H1 (cell line): ENCODE data around the gene CD47. TPM values are rescaled to one million over a fixed set of nuclear protein-coding genes. Genes with fewer than 3 reads are reported as not detected.

Source experiments
- CTCF ChIA-PET: fragments of 300-600 bp; sonication (Branson Sonifier 250); formaldehyde crosslinking; loops from one replicate; lab custom pipeline; 2021; ENCODE audit not compliant: partially characterized antibody; lab: Charles Lee
- POLR2A ChIA-PET: fragments of 300-600 bp; sonication (Branson Sonifier 250); formaldehyde crosslinking; loops from one replicate; lab custom pipeline; 2021; ENCODE audit warnings: inconsistent platforms; ENCODE audit not compliant: partially characterized antibody; lab: Charles Lee
- DNase-seq, 2 experiments: peaks; one replicate each; pipeline versions ENCODE4 v3.0.0 to v3.0.0-alpha.2; 2010 to 2022; ENCODE audit warnings: low spot score in 2 of 2, low read depth in 1 of 2, mixed read lengths in 1 of 2
- FAIRE-seq: peaks from 2 replicates; lab custom pipeline; 2011; peaks lifted over from hg19 to GRCh38; lab: Jason Lieb, UNC
- H2AFZ ChIP-seq: 2 replicates; pipeline ENCODE4 v1.8.1; 2012; ENCODE audit warnings: low read length, inconsistent platforms
- H2AK5ac ChIP-seq: 2 replicates; pipeline ENCODE4 v1.6.1; 2013; ENCODE audit warnings: low read depth, low read length
- H2BK120ac ChIP-seq: replicated peaks from 2 replicates; pipeline ENCODE3; 2013; ENCODE audit warnings: low read depth, low read length, inconsistent platforms
- H2BK12ac ChIP-seq: 2 replicates; pipeline ENCODE4 v1.6.1; 2013; ENCODE audit warnings: low read depth, low read length
- H2BK15ac ChIP-seq: 2 replicates; pipeline ENCODE4 v1.6.1; 2013; ENCODE audit warnings: low read length
- H2BK20ac ChIP-seq: 2 replicates; pipeline ENCODE4 v1.6.1; 2013; ENCODE audit warnings: low read length
- H2BK5ac ChIP-seq: 2 replicates; pipeline ENCODE4 v1.6.1; 2013; ENCODE audit warnings: low read depth, low read length
- H3K14ac ChIP-seq: 2 replicates; pipeline ENCODE4 v1.6.1; 2013; ENCODE audit warnings: inconsistent platforms; ENCODE audit not compliant: insufficient read length
- H3K18ac ChIP-seq: 2 replicates; pipeline ENCODE4 v1.6.1; 2013; ENCODE audit warnings: low read length; ENCODE audit errors: extremely low read depth
- H3K23ac ChIP-seq: 2 replicates; pipeline ENCODE4 v1.6.1; 2013; ENCODE audit warnings: inconsistent platforms; ENCODE audit not compliant: insufficient read length
- H3K23me2 ChIP-seq: 2 replicates; pipeline ENCODE4 v1.6.1; 2013; ENCODE audit warnings: low read depth, low read length
- H3K27ac ChIP-seq: 2 replicates; pipeline ENCODE4 v1.6.1; 2011; ENCODE audit warnings: low read depth, low read length, inconsistent platforms
- H3K27me3 ChIP-seq, 4 experiments: replicated peaks in 1 of 4; 1 replicate in 1 of 4; 2 replicates in 3 of 4; pipeline versions ENCODE4 v1.6.1 to v1.8.1; 2011 to 2013; ENCODE audit warnings: low read length in 3 of 4, mild to moderate bottlenecking in 3 of 4, inconsistent platforms in 2 of 4, mixed read lengths in 2 of 4, moderate library complexity in 1 of 4; ENCODE audit not compliant: control insufficient read depth in 3 of 4, insufficient read depth in 3 of 4; ENCODE audit errors: extremely low read depth in 1 of 4
- H3K36me3 ChIP-seq, 4 experiments: 2 replicates each; pipeline versions ENCODE4 v1.6.1 to v1.8.1; 2011 to 2013; ENCODE audit warnings: mild to moderate bottlenecking in 4 of 4, low read length in 3 of 4, moderate library complexity in 2 of 4, control low read depth in 1 of 4, inconsistent platforms in 1 of 4; ENCODE audit not compliant: insufficient read depth in 4 of 4, control insufficient read depth in 2 of 4
- H3K4ac ChIP-seq: replicated peaks from 2 replicates; pipeline ENCODE3; 2013; ENCODE audit warnings: low read length, low read depth, mixed read lengths, inconsistent platforms; ENCODE audit not compliant: insufficient read length
- H3K4me1 ChIP-seq, 4 experiments: replicated peaks in 1 of 4; 1 replicate in 1 of 4; 2 replicates in 3 of 4; pipeline versions ENCODE4 v1.6.1 to v1.8.1; 2011 to 2013; ENCODE audit warnings: low read length in 3 of 4, inconsistent platforms in 2 of 4, mixed read lengths in 1 of 4; ENCODE audit not compliant: insufficient read depth in 4 of 4, control insufficient read depth in 3 of 4
- H3K4me2 ChIP-seq, 2 experiments: 2 replicates each; pipeline versions ENCODE4 v1.6.1 to v1.8.1; 2011 to 2013; ENCODE audit warnings: low read depth in 2 of 2, low read length in 2 of 2, control low read depth in 1 of 2, inconsistent platforms in 1 of 2, mild to moderate bottlenecking in 1 of 2; ENCODE audit not compliant: insufficient read depth in 1 of 2
- H3K4me3 ChIP-seq, 4 experiments: fragments of 200-600, 300-600 bp in 1 of 4; sonication (generic), shearing (Covaris generic), sonication (Bioruptor Twin) in 1 of 4; 2 replicates each; pipeline versions ENCODE4 v1.5.1 to v1.8.1; 2011 to 2016; ENCODE audit warnings: low read length in 4 of 4, low read depth in 3 of 4, control low read depth in 2 of 4, inconsistent platforms in 2 of 4, mild to moderate bottlenecking in 2 of 4, mixed read lengths in 1 of 4, moderate library complexity in 1 of 4; ENCODE audit not compliant: insufficient read depth in 2 of 4; ENCODE audit errors: extremely low read depth in 1 of 4
- H3K56ac ChIP-seq: replicated peaks from 2 replicates; pipeline ENCODE3; 2013; ENCODE audit warnings: low read depth, mild to moderate bottlenecking, mixed read lengths, low read length, inconsistent platforms; ENCODE audit not compliant: insufficient read length
- H3K79me1 ChIP-seq: 2 replicates; pipeline ENCODE4 v1.6.1; 2013; ENCODE audit warnings: low read depth, low read length, control low read depth
- H3K79me2 ChIP-seq, 2 experiments: 2 replicates each; pipeline versions ENCODE4 v1.6.1 to v1.8.1; 2012 to 2013; ENCODE audit warnings: low read length in 2 of 2, mild to moderate bottlenecking in 2 of 2, inconsistent platforms in 1 of 2; ENCODE audit not compliant: insufficient read depth in 2 of 2, control insufficient read depth in 1 of 2
- H3K9ac ChIP-seq, 4 experiments: replicated peaks in 1 of 4; 1 replicate in 1 of 4; 2 replicates in 3 of 4; pipeline versions ENCODE4 v1.6.1 to v1.8.1; 2011 to 2013; ENCODE audit warnings: low read depth in 3 of 4, low read length in 3 of 4, control low read depth in 2 of 4, mild to moderate bottlenecking in 2 of 4, moderate library complexity in 2 of 4, inconsistent platforms in 1 of 4; ENCODE audit errors: extremely low read depth in 1 of 4
- H3K9me3 ChIP-seq, 2 experiments: 2 replicates each; pipeline versions ENCODE4 v1.6.1 to v1.8.1; 2012 to 2013; ENCODE audit warnings: mild to moderate bottlenecking in 2 of 2, moderate library complexity in 2 of 2, control low read depth in 1 of 2, inconsistent platforms in 1 of 2, low read depth in 1 of 2, low read length in 1 of 2, mixed read lengths in 1 of 2; ENCODE audit not compliant: insufficient read depth in 2 of 2
- H4K20me1 ChIP-seq, 2 experiments: replicated peaks in 1 of 2; 2 replicates each; pipeline versions ENCODE3 to v1.8.1; 2011 to 2013; ENCODE audit warnings: inconsistent platforms in 2 of 2, low read length in 2 of 2, mild to moderate bottlenecking in 1 of 2; ENCODE audit not compliant: insufficient read depth in 2 of 2, control insufficient read depth in 1 of 2
- H4K5ac ChIP-seq: 2 replicates; pipeline ENCODE4 v1.6.1; 2013; ENCODE audit warnings: low read length, low read depth, mixed read lengths, inconsistent platforms; ENCODE audit not compliant: insufficient read length
- H4K8ac ChIP-seq: 2 replicates; pipeline ENCODE4 v1.8.0; 2013; ENCODE audit warnings: mild to moderate bottlenecking, moderate library complexity, low read length, inconsistent platforms; ENCODE audit not compliant: insufficient read depth; ENCODE audit errors: extremely low read depth
- H4K91ac ChIP-seq: replicated peaks from 2 replicates; pipeline ENCODE3; 2013; ENCODE audit warnings: low read length, mixed read lengths, inconsistent platforms; ENCODE audit not compliant: insufficient read length
- CTBP2 ChIP-seq: IDR thresholded peaks from 2 replicates; pipeline ENCODE4 v1.7.0; 2011; ENCODE audit warnings: borderline replicate concordance, mild to moderate bottlenecking, moderate library complexity, mixed read lengths, low read length; ENCODE audit not compliant: insufficient read depth, insufficient read length
- KDM4A ChIP-seq: IDR thresholded peaks from one replicate; pipeline ENCODE4 v1.7.1; 2012; ENCODE audit warnings: low read depth, mild to moderate bottlenecking, moderate library complexity, low read length, inconsistent platforms; ENCODE audit not compliant: severe bottlenecking
- PHF8 ChIP-seq: fragments of 200-600 bp; sonication (generic); conservative IDR thresholded peaks from 2 replicates; pipeline ENCODE4 v1.7.1; 2012; ENCODE audit warnings: low read depth, mild to moderate bottlenecking, inconsistent platforms, low read length, moderate library complexity
- POU5F1 ChIP-seq: IDR thresholded peaks from 2 replicates; pipeline ENCODE4 v1.6.1; 2011; ENCODE audit warnings: low read depth, mild to moderate bottlenecking, low read length, moderate library complexity
- RNF2 ChIP-seq: fragments of 200-900, 300-1000 bp; sonication (generic); IDR thresholded peaks from 2 replicates; pipeline ENCODE4 v1.7.1; 2016; ENCODE audit warnings: borderline replicate concordance, low read depth, mild to moderate bottlenecking, antibody characterized with exemption, low read length; ENCODE audit not compliant: poor library complexity, severe bottlenecking; ENCODE audit errors: missing control alignments
- SUZ12 ChIP-seq: fragments of 200-600 bp; sonication (generic); IDR thresholded peaks from 2 replicates; pipeline ENCODE4 v1.6.1; 2012; ENCODE audit warnings: mild to moderate bottlenecking, inconsistent platforms, low read length, moderate library complexity, mixed read lengths
- WGBS, 2 experiments: shearing (Covaris generic) in 1 of 2; methylation state at CpG; one replicate each; pipeline versions ENCODE4 v1.1.6 to v1.1.7; 2013 to 2015; ENCODE audit warnings: low lambda C conversion rate in 2 of 2, mixed read lengths in 2 of 2, inconsistent platforms in 1 of 2, low coverage in 1 of 2, missing lambda C conversion rate in 1 of 2; ENCODE audit not compliant: insufficient replicate concordance in 2 of 2, insufficient coverage in 1 of 2, insufficient read length in 1 of 2; ENCODE audit errors: extremely low coverage in 1 of 2, missing lambda C conversion rate in 1 of 2; 5-methylcytosine and 5-hydroxymethylcytosine counted together
- polyA plus RNA-seq, 7 experiments: library from polyadenylated mRNA; depleted of rRNA in 3 of 7; stranded (reverse) in 5 of 7; unstranded in 2 of 7; fragments of >200 nt in 5 of 7; fragments of 200-250 nt in 2 of 7; gene quantifications; 1 replicate in 5 of 7; 2 replicates in 1 of 7; 4 replicates in 1 of 7; pipeline versions ENCODE4 v1.2.1 to v1.2.3, GENCODE V29; 2011 to 2013; ENCODE audit warnings: missing spikeins in 2 of 7, mixed read lengths in 2 of 7
- total RNA-seq: library from RNA; stranded (reverse); fragmentation: NEBNext Ultra II Directional; extraction: Animal tissue kit (Norgen Biotek cat#: 25700); gene quantifications from 2 replicates; pipeline ENCODE4 v1.2.1, GENCODE V29; 2021

CD47 gene
- total and polyA plus RNA-seq, 2 of the 8 experiments (the other 6 are each of a cell fraction or from before 2014, with no cell fraction given): 14.4 to 19.3 TPM

GRCh38 chr3:108076564-108076963 is 14.3 kb downstream of the CD47 start:
- Histone ChIP-seq H3K4me3 (no peak overlapping the region), H4K20me1 (no peaks in the 10 kb centered on the region), H3K4ac (no peak overlapping the region), H4K8ac (no peak overlapping the region), H3K36me3 (no peaks in the 10 kb centered on the region), H2BK12ac (no peak overlapping the region), H2AK5ac (no peak overlapping the region), H3K4me2 (no peak overlapping the region), H3K9me3 (no peaks in the 10 kb centered on the region), H3K79me2 (no peaks in the 10 kb centered on the region), H3K9ac (no peak overlapping the region), H3K23ac (no peak overlapping the region), H3K4me1 (peaks cover 0 to 1% (median 0%) of the 10 kb centered on the region in 4 experiments; a peak in 1 of 7 replicates), H4K91ac (no peak overlapping the region), H3K56ac (no peak overlapping the region), H4K5ac (no peak overlapping the region), H3K79me1 (no peaks in the 10 kb centered on the region), H3K14ac (no peak overlapping the region), H3K18ac (no peak overlapping the region), H2BK20ac (no peak overlapping the region), H3K27me3 (no peaks in the 10 kb centered on the region), H2BK5ac (no peak overlapping the region), H2BK120ac (no peak overlapping the region), H3K23me2 (no peaks in the 10 kb centered on the region; the same call in 1 of the 2 replicates), H2BK15ac (no peak overlapping the region), H3K27ac (no peak overlapping the region), H2AFZ (no peak overlapping the region)
- ChIA-PET CTCF (no interaction called here), POLR2A (no interaction called here)
- no peak for FAIRE-seq
- WGBS, 2 experiments: 93% methylated on average over 2 of the region's 2 CpGs; no CpG with 5 or more reads in 1 of the 2 experiments
- DNase-seq: no peak
- TF ChIP-seq KDM4A (no peak), POU5F1 (no peak), PHF8 (no peak), CTBP2 (no peak), RNF2 (no peak), SUZ12 (no peak)
